Measurements from ENCODE around the gene L1CAM.

The L1CAM gene

DNA sequence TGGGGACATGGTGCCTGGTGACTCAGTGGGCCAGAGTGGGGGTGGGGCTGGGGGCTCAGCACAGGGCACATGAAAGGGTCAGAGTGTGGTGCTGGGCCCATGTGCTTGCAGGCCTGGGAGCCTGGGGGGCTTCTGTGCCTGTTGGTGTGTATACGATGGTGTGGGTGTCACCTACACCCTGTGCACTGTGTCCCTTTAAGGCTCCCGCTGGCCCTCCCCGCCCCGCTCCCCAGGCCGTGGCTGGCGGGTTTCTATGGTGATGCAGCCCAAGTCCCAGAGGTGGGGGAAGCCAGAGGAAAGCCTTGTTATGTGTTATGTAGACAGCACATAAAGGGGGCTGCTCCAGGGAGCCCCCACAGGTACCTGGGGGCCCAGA is 5.5 kb downstream of the L1CAM start:
- Histone ChIP-seq H3K9ac (ENCODE audit: insufficient read length) (no peak overlapping the region), H3K4me3 (no peak overlapping the region), H3K36me3 (ENCODE audit: insufficient read depth, low read length) (no peaks in the 10 kb centered on the region), H3K27ac (no peak overlapping the region), H3K9me3 (ENCODE audit: low read depth, low read length) (no peaks in the 10 kb centered on the region)
- TF ChIP-seq FOXP2 (optimal IDR thresholded peaks at IDR 0.05; ENCODE audit: control extremely low read depth, extremely low read length, insufficient read depth) (no peak), POLR2AphosphoS5 (IDR thresholded peaks at IDR 0.05; ENCODE audit: borderline replicate concordance, low read depth, low read length) (no peak), EZH2 (IDR thresholded peaks at IDR 0.05) (no peak)
- no peak for DNase-seq (ENCODE audit: low read depth, low spot score)

DNA sequence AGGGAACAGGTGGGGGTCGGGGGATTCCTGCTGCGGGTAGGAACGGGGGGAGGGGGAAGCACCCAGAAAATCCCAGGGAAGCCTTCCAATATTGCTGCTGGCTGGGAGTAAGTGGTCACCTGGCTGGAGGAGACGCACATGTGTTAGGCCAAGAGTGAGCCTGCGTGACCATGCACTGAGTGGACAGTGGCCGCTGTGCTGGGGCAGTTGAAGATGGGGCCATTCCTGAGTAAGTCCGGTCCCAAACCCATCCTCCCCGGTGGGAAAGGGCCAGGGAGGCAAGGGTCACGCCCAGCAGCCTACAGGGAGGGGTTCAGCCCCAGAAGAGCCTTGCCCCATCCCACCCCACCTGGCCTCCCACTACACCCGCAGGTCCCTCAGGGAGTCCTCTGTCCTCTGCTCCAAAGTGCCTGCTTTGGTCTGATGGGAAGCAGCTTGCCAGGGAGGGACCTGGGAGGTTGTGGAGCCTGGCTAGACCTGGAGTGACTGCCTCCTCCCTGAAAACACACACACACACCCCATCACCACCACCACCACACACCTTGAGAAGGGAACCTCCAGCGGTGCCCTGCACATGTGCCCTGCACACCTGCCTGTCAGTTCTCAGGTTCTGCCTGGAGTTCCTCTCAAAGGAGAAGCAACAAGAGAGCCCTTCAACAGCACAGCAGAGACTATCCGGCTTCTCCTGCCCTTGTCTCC is 6.1 kb downstream of the L1CAM start:
- Histone ChIP-seq H3K9ac (ENCODE audit: insufficient read length) (no peak overlapping the region), H3K36me3 (ENCODE audit: insufficient read depth, low read length) (no peaks in the 10 kb centered on the region), H3K9me3 (ENCODE audit: low read depth, low read length) (no peaks in the 10 kb centered on the region), H3K27ac (no peak overlapping the region), H3K4me3 (peak overlapping the region; percentile 63; the same call in 1 of the 2 replicates)
- TF ChIP-seq EZH2 (IDR thresholded peaks at IDR 0.05) (no peak), POLR2AphosphoS5 (IDR thresholded peaks at IDR 0.05; ENCODE audit: borderline replicate concordance, low read depth, low read length) (no peak), FOXP2 (optimal IDR thresholded peaks at IDR 0.05; ENCODE audit: control extremely low read depth, extremely low read length, insufficient read depth) (no peak)
- DNase-seq (ENCODE audit: low read depth, low spot score) = no peak

GRCh38 chrX:153878969-153879653 is 6.9 kb downstream of the L1CAM start:
- DNase-seq (ENCODE audit: low read depth, low spot score) = peak; percentile 12
- no peak for TF ChIP-seq FOXP2 (optimal IDR thresholded peaks at IDR 0.05; ENCODE audit: control extremely low read depth, extremely low read length, insufficient read depth)
- no peak; the same call in 1 of the 2 replicates for TF ChIP-seq POLR2AphosphoS5 (IDR thresholded peaks at IDR 0.05; ENCODE audit: borderline replicate concordance, low read depth, low read length)
- TF ChIP-seq EZH2 (IDR thresholded peaks at IDR 0.05) = no peak
- Histone ChIP-seq H3K36me3 (ENCODE audit: insufficient read depth, low read length) (no peaks in the 10 kb centered on the region), H3K27ac (peak overlapping the region; percentile 21; the same call in 1 of the 2 replicates), H3K9me3 (ENCODE audit: low read depth, low read length) (no peaks in the 10 kb centered on the region), H3K9ac (ENCODE audit: insufficient read length) (no peak overlapping the region), H3K4me3 (peak overlapping the region; percentile 63)

GRCh38 chrX:153878345-153878744 is 7.6 kb downstream of the L1CAM start:
- Histone ChIP-seq H3K9ac (ENCODE audit: insufficient read length) (no peak overlapping the region), H3K4me3 (no peak overlapping the region), H3K27ac (no peak overlapping the region), H3K9me3 (ENCODE audit: low read depth, low read length) (no peaks in the 10 kb centered on the region), H3K36me3 (ENCODE audit: insufficient read depth, low read length) (no peaks in the 10 kb centered on the region)
- TF ChIP-seq FOXP2 (optimal IDR thresholded peaks at IDR 0.05; ENCODE audit: control extremely low read depth, extremely low read length, insufficient read depth) = no peak
- no peak for TF ChIP-seq EZH2 (IDR thresholded peaks at IDR 0.05)
- TF ChIP-seq POLR2AphosphoS5 (IDR thresholded peaks at IDR 0.05; ENCODE audit: borderline replicate concordance, low read depth, low read length) = 0 out of 2 replicates have a peak, but pooled peaks have one; percentile 8
- DNase-seq (ENCODE audit: low read depth, low spot score) = no peak

DNA sequence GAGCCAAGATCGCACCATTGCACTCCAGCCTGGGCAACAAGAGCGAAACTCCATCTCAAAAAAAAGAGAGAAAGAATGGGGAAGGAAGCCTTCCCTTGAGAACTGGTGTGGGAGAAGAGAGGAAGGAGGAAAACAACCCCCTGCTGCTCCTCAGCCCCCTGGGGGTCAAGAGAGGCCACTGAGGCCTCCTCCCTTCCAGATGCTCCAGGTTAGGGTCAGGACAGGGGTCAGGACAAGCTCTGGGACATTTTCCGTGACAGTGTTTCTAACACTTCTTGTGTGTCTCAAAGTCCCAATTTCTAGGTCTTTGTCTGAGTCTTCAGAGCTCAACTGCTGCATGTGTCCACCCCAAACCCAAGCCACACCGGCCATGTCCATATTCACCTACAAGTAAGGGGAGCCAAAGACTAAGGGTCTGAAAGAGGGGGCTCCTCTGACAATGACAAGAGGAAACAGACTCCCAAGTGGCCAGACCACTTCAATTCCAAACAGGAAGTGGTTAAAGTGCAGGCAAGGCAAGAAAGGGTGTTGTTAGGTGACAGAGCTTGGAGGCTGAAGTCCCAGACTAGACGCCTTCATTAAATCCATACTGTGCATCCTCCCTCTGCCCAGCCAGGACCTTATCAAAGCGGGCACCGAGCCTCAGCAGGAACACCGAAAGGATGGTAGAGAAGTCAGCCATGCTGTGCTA is 8.3 kb downstream of the L1CAM start:
- H3K4me3 ChIP-seq = no peak overlapping the region
- no peaks in the 10 kb centered on the region for H3K9me3 ChIP-seq (ENCODE audit: low read depth, low read length)
- no peaks in the 10 kb centered on the region for H3K36me3 ChIP-seq (ENCODE audit: insufficient read depth, low read length)
- no peak overlapping the region for H3K9ac ChIP-seq (ENCODE audit: insufficient read length)
- H3K27ac ChIP-seq = no peak overlapping the region
- TF ChIP-seq EZH2 (IDR thresholded peaks at IDR 0.05) = no peak
- no peak for TF ChIP-seq POLR2AphosphoS5 (IDR thresholded peaks at IDR 0.05; ENCODE audit: borderline replicate concordance, low read depth, low read length)
- TF ChIP-seq FOXP2 (optimal IDR thresholded peaks at IDR 0.05; ENCODE audit: control extremely low read depth, extremely low read length, insufficient read depth) = no peak
- no peak for DNase-seq (ENCODE audit: low read depth, low spot score)

DNA sequence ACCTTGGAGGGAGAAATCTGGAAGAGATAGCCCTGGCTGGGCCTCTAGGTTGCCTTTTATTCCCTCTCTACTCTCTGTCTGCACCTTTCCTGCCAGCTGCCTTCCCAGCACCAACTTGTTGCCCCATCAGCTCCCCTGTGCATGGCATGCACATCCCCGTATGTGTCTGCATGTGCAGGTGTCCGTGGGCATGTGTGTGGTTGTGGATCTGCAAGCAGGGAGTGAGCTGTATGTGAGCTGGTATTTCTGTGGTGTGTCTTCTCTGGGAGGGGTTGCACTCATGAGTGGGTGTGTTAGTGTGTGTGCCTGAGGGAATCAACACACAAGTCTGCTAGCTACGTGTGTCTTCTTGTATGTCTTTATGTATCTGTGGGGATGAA is 9.9 kb downstream of the L1CAM start:
- no peak overlapping the region for H3K4me3 ChIP-seq
- H3K27ac ChIP-seq = no peak overlapping the region
- no peaks in the 10 kb centered on the region for H3K36me3 ChIP-seq (ENCODE audit: insufficient read depth, low read length)
- no peak overlapping the region for H3K9ac ChIP-seq (ENCODE audit: insufficient read length)
- no peak for DNase-seq (ENCODE audit: low read depth, low spot score)
- H3K9me3 ChIP-seq (ENCODE audit: low read depth, low read length) = no peaks in the 10 kb centered on the region
- no peak for TF ChIP-seq POLR2AphosphoS5 (IDR thresholded peaks at IDR 0.05; ENCODE audit: borderline replicate concordance, low read depth, low read length)
- no peak for TF ChIP-seq EZH2 (IDR thresholded peaks at IDR 0.05)
- TF ChIP-seq FOXP2 (optimal IDR thresholded peaks at IDR 0.05; ENCODE audit: control extremely low read depth, extremely low read length, insufficient read depth) = no peak

DNA sequence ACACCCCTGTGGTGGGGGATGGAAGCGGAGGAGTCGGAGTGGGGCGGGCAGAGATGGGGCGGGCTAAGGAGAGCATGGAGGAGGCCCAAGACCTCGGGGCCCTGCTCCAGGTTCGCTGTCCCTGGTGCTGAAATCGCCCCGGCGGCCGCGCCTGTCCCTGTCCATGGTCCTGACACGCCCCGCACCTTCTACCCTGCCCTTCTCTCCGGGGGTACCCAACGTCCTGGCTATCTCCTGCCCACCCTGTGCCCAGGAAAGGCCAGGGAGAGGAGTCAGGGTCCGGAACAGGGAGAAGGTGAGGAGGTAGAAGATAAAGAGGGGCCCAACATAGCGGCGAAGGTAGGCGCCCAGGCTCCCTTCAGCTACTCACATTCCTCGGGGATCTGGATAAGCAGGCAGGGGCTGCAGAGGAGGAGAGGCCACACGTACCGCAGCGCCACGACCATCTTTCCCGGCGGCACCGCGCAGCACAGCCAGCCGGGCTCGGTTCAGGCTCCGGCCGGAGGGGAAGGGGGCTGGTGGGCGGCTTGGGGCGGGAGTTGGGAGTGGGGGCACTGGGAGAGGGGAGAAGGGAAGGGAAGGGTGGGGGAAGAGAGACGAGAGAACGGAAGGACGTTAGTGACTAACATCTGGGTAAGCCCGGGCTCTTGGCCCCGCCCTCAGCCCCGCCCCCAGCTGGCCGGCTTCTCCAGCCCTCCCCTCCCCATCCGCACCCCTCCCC is 10.4 kb downstream of the L1CAM start:
- no peak overlapping the region for H3K27ac ChIP-seq
- H3K9me3 ChIP-seq (ENCODE audit: low read depth, low read length) = no peaks in the 10 kb centered on the region
- no peak overlapping the region for H3K9ac ChIP-seq (ENCODE audit: insufficient read length)
- peak; percentile 38; the same call in 1 of the 2 replicates for TF ChIP-seq POLR2AphosphoS5 (IDR thresholded peaks at IDR 0.05; ENCODE audit: borderline replicate concordance, low read depth, low read length)
- no peak for TF ChIP-seq EZH2 (IDR thresholded peaks at IDR 0.05)
- H3K36me3 ChIP-seq (ENCODE audit: insufficient read depth, low read length) = no peaks in the 10 kb centered on the region
- DNase-seq (ENCODE audit: low read depth, low spot score) = no peak
- H3K4me3 ChIP-seq = no peak overlapping the region

Measured in SK-N-MC (cell line).